HG03066 (cell line): Measurements from ENCODE around the gene DHRS11.

ENCODE experiments used
- ATAC-seq: cut with Tn5 transposase; IDR thresholded peaks from one replicate; pipeline ENCODE4 v1.9.1; 2021; ENCODE audit warnings: low read depth; ENCODE audit not compliant: unreplicated experiment

The DHRS11 gene

DNA sequence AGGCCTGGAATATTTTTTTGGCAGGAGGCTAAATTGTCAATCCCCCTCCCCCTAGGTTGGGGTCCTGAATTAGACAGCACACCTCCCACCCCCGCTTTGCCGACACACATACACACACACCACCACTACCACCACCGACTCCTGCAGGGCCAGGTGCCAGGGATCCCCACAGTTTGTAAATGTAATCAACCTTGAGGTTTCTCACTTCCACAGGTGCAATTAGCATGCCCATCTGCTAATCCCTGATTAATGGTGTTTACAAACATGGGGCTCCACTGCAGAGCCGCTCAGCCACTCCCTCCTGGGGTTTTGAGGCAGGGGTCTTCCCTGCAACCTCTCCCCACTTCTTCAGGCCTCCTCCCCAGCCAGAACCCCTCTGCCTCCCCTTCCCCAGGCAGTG is 21.5 kb downstream of the DHRS11 start:
- no peak for ATAC-seq

DNA sequence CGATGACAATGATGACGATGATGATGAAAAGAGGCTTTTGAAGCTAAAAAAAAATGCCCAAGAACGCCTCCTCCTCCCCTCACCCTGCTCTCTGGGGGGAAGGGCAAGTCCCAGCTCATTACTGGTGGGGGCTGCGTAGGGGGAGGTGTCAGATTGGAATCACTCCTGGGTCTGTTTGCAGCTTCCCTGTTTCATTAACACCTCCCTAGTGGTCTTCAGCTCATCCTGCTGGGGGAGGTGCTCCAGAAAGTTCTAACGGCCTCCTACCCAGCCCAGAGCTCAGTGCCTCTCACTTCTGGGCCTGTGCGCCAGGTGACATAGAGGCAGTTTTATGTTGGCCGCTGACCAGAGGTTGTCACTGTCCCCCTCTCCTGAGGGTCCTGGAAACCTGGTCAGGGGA is 22.4 kb downstream of the DHRS11 start:
- ATAC-seq = no peak

DNA sequence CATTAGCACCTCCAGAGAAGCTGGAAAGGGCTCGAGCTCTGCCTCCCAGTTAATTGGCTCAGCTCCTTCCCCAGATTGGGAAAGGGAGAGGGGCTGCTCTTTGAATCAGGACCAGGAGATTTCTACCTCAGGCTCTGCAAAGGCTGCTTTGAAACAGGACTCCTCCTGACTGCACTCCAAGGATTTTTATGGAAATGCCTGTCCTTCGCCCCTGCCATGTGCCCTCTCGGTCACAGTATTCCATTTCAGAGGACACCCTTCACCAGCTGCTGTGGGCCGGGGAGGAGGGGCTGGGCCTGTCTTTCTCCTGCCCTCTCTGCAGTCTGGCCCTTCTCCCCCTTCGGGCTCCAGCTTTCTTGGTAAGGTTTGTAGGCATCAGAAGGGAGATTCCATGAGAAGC is 23.3 kb downstream of the DHRS11 start:
- ATAC-seq = no peak

DNA sequence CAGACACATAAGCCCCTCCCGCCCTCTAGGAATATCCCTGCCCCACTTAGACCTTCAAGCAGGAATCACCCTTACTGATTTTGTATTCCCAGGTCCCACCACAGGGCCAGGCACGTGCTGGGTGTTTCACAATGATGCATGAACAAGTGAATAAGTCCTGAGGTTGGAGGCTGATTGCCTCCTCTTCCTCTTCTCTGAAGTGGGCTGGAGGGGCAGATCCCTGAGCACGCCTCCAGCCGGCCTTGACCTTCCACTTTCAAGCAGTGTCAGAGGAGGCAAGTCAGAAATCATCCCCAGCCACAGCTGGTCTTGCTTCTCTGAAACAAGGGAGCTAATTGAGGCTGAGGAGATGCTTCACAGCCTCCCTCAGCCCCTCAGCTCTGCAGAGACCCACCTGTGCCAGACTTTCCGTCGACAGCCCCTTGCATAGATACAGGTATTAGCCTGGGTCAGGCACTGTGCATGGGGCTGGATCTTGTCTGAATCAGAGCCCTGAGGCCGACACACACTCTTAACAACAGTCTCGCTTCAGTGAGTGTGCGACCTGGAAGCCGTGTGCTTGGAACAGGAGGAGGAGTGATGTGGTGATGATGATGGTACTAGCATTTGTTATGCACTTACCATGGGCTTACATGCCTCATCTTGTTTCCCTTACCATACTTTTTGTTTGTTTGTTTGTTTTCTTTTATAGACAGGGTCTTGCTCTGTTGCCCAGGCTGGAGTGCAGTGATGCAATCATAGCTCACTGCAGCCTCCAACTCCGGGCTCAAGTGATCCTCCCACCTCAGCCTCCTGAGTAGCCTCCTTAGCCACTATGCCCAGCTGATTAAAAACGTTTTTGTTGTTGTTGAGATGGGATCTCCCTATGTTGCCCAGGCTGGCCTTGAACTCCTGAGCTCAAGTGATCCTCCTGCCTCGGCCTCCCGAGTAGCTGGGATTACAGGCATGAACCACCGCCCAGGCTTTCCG is 24.7 kb downstream of the DHRS11 start:
- ATAC-seq = no peak

DNA sequence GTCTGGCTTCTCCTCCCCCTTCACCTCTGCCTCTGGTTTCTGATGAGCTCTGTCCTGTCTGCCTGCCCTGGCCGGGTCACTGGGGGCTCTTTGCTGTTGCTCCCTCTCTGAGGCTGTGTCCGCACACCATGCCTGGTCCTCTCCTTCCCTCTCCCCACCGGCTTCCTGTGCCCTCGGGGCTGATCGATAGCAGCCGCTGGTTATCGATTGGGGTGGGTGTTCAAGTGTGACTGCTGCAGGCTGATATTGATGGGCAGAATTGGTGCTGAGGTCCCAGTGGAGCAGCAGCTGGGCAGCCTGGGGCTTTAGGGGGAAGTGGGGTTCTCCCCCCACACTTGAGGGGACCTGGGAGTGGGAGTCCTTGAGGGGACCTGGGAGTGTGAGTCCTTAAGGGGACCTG is 26.1 kb downstream of the DHRS11 start:
- ATAC-seq = no peak

DNA sequence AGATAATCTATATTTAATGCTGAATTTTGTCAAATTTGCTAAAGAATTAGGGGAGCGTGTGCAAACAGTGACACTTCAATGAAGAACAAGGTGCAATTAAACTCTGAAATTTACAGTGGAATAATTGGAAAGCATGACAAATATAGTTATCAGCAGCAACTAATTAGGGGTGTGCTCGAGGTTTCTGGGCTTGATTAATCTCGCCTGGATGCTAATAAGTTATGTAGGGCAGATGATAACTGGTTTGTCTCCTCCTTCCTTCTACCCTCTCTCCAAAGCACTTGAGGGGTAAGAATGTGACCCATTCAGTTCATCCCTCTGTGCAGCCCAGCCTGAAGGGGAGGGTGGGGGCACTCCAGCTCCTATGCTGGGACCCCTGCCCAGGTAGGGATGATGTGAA is 31.6 kb downstream of the DHRS11 start:
- ATAC-seq = no peak

DNA sequence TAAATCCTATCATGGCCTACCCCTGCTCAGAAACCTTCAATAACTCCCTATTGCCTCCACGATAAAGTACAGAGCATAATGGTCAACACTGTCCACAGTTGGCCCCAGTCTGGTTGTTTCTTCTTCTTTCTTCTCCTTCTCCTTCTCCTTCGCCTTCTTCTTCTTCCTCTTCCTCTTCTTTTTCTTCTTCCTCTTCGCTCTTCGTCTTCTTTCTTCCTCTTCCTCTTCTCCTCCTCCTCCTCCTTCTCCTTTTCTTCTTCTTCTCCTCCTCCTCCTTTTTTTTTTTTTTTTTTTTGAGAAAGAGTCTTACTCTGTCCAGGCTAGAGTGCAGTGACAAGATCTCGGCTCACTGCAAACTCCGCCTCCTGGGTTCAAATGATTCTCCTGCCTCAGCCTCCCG is 33.5 kb downstream of the DHRS11 start:
- ATAC-seq = no peak

DNA sequence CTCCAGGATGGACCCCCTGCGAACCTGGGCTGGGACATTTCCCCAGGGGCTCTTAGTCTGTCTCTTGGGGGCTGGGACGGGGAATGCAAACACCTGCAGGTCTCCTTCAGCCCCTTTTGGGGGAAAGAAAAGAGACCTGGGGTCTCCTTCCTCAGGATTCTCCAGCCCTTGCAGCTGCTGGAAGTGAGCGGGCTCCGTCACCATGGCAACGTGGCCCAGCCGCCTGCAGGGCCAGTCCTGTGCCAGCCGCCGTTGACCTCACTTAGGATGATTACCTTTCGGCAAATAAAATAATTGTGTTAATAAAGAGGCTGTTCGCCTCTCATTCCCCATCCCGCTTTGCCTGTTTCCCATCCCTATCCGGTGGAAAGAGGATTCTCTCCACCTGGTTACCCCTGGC is 35.4 kb downstream of the DHRS11 start:
- no peak for ATAC-seq

DNA sequence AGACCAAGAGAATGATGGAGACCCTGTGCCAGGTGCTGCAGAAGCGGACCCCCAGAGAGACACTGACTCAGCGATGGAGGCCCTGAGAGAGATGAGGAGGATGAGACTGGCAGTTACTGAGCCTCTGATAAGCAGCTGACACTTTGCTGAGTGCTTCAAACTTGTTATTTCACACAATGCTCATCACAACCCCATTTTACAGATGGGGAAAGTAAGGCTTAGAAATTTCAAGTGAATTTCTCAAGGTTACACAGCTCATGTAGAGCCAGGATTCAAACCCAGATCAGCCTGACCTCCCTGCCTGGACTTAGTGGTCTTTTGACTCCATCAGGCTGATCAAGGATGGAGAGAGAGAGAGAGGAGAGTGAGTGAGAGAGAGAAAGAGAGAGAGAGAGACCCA is 36.9 kb downstream of the DHRS11 start:
- no peak for ATAC-seq

DNA sequence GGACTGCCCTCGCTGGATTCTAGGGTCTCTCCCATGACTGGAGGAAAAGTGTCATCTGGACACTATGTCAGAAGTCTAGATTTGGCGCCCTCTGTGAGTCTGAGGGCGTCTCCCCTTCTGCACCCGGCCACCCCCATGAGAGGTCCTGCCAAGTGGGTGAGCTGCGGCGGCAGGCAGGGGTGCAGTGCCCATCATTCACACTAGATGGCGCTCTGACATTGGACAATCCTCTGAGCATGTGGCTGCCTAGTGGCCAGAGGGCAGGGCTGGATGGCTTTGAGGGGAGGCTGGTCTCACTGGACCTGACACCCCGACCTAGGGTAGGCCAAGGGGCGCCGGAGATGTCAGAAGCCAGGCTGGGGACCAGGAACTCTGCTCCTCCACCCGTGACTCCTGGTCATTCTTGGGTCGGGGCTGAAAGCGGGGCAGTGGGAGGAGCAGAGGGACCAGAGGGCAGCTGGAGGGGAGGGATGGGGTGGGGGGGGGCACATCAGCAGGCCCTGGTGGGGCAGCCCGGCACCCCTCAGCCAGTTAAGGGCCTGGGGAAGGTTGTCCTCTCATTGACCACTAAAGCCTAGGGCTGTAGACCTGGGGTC is 37.7 kb downstream of the DHRS11 start:
- no peak for ATAC-seq

DNA sequence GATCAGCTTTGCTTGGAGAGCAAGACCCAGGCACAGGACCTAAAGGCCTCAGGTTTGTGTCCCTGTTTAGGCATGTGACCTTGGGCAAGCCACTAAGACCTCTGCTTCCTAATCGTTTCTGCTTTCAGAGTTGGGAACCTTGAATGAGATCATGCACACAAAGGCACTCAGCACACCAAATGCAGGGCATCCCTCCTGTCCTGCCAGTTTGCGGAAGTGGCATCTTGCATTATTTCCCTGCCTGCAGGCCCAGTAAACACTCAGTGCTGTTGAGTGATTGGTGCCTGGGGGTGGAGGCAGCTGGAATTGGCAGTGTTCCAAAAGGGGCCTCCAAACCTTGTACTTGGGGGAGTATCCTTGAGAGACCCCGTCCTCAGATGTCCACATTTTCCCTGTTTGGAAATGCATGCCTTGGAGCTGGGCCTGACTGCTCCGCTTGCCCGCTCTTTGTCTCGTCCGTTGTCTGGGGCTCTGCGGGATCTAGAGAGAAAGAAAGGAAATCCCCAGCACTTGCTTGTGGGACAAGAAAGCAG is 38.4 kb downstream of the DHRS11 start:
- no peak for ATAC-seq

DNA sequence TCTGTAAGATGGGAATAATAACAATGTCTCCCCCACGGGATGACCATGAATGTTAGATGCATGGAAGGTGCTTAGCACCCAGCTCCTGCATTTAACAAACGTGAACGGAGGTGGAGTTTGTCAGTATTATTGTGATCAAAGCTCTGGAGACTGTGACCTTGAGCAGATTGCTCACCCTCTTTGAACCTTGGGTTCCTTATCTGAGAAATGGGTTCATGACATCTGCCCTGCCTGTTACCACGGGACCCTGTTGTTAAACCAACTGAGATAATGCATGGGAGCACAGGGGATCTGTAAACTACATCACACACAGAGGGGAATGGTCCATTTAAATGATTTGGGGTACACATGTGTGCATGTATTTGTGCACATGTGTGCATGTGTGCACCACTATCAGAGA is 39.3 kb downstream of the DHRS11 start:
- no peak for ATAC-seq

DNA sequence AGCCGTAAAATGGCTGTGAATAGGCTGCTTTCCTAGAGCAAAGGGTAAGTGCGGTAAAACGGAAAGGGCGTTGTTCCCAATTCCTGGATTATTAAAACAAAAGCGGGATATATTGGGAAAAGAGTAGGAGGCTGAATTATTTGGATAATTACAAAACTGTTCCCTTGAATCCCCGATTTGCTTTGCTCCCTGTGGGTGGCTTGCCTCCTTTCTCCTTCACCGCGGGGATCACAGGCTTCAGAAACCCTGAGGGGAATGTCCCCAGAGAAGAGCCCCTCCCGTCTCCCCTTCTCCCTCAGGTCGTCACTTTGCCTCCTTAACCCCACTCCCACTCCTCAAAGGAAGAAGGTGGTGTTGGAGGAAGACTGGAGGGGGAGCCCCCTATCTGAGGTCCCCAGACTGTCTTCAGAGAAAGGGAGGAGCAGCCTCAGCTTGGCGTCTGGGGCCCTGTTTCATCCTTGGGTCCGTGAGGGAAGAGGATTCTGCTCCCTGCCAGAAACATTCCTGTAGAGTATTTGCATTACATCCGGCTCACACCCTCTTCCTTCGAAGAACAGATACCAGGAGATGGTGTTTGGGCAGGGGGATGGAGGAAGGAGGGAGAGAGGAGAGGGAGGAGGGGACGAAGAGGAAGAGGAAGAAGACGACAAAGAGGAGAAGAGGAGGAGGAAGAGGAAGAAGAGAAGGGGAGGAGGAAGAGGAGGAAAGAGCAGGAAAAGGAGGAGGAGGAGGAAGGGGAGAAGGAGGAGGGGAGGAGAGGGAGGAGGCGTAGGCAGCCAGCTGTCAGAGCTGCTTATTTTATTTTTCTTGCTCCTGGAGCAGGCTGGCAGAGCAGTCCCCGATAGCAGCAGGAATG is 41.5 kb downstream of the DHRS11 start:
- ATAC-seq = no peak

DNA sequence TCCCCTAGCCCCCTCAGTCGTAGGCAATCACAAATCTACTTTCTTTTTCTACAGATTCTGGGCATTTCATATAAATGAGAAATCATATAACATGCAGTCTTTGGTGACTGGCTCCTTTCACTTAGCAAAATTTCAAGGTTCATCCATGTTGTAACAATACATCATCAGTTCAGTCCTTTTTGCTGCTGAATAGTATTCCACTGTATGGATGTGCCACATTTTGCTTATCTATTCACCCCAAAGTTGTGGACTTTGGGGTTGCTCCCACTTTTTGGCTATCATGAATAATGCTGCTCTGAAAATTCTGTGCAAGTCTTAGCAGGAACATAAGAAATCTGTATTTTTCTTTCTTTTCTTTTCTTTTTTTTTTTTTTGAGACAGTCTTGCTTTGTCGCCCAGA is 48.7 kb downstream of the DHRS11 start:
- ATAC-seq = no peak

DNA sequence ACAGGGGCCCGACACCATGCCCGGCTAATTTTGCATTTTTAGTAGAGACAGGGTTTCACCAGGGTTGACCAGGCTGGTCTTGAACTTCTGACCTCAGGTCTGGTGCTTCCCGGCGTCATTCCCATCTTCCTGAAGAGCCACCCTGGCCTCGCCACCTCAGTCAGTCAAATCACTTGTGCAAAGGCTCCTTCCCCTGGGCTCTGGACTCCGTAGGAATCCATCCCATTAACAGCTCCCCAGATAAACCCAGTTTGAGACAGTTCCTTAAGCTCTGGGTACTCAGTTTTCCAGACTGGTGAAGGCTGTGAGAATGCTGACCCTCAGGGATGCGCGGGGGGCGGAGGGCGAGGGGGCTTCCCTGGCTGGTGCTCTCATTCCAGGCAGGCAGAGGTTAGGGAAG is 49.2 kb downstream of the DHRS11 start:
- no peak for ATAC-seq

DNA sequence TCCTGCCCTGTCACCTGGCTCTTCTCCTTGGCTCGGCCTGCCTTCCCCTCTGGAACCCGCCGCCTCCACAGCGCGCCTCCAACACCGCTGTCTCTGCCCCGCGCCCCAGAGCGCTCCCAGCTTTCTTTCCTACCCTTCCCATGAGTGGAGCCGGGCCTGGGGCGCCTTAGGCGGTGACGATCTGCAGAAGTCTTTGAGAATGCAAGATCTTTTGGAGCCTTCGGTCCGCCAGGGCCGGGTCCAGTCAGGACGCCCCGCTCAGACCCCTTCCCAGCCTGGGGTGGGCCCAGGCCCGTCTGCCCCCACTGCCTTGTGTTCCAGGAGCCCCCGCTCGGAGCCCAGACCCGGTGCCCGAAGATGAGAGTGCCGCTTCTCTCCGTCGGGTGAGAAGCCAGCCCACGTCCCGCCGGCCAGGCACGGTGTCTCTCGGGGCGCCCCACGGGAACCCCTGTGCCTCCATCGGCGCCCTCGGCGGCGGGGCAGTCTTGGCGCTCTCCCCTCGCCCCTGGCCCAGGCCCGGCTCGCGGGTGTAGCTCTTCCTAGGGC is 49.7 kb downstream of the DHRS11 start:
- no peak for ATAC-seq

DNA sequence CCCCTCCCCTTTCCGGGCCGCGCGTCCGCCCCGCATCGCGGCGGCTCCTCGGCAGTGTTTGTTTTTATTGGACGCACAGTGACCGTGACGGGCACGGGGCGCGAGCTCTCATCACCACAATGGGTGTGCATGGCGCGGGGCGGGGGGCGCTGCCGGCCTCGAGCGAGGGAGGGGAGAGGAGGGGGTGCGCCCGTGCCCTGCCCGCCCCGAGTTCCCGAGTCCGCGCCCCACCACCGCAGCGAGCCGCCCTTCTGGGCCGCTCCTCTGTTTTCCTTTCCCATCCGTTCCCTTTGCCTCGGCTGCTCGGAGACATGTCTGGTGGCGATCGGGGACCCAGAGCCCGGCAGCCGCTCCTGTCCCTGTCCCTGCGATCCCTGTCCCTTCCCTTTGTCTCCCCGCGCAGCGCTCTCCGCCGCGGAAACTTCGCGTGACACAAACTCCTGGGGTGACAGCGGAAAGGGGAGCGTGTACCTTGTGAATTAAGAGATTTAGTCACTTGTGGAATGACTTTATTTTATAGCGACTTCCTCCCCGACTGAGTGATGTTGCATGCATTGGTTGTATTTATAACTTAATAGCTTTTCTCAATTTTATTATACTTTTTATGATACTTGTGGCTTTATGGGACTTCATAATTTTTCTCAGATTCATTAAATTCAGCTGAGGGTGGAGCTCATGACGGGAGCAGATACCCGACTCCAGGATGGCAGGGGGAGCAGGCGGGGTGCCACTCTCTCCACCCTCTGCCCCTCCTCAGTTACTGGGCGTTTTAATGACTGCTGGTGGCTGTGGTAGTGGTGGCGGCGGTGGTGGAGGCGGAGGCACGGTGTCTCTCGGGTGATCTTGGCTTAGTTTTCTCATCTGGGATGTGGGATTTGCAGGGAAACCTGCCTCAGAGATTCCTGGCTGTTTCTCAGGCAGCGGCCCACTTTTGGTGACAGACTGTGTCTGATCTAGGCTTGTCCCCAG is 50.5 kb downstream of the DHRS11 start:
- no peak for ATAC-seq

DNA sequence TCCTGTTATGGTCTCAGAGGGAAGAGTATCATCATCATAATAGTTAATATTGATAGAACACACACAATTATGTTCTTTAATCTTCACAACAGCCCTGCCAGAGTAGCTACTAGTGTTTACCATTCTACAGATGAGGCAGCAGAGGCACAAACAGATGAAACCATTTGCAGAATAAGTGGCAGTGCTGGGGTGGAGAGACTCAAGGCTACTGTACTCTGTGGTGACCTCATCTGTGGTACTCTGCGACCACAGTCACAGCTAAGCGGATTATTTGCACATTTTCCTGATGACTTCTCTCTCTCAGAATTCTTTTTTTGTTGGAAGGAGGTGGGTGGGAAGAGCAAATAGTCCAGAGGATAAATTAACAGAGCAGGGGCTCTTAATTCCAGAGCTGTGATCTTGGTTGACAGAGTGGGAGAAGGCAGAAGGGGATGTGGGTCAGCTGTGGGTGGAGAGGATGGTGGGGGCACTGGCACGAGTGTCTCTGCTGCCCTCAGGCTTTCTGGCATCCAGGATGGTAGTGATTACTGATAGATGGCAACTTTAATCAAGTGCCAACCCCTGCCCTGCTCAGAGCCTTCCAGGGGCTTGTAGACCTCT is 51.5 kb downstream of the DHRS11 start:
- no peak for ATAC-seq

DNA sequence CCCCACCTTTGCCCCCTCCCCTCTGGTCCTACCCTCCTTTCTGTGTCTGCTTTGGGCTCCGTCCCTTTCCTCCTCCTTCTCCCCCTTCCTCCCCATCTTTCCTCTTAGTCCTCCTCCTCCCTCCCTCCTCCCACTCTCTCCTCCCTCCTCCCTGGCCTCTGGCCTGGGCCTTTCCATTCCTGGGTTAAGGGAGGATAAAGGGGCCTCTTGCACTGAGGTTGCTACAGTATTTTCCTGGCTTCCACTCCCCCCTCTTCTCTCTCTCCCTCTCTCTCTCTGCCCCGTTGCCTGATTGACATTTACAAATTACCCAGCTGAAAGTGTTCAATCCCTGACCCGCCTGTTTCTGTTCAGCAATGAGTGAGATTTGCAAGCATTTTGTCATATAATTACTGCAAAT is 53.7 kb downstream of the DHRS11 start:
- no peak for ATAC-seq
